H1 (cell line): ENCODE data around the gene ARF6. TPM values are rescaled to one million over a fixed set of nuclear protein-coding genes. Genes with fewer than 3 reads are reported as not detected.

Experiments
- CTCF ChIA-PET: fragments of 300-600 bp; sonication (Branson Sonifier 250); formaldehyde crosslinking; loops from one replicate; lab custom pipeline; 2021; ENCODE audit not compliant: partially characterized antibody; lab: Charles Lee
- POLR2A ChIA-PET: fragments of 300-600 bp; sonication (Branson Sonifier 250); formaldehyde crosslinking; loops from one replicate; lab custom pipeline; 2021; ENCODE audit warnings: inconsistent platforms; ENCODE audit not compliant: partially characterized antibody; lab: Charles Lee
- DNase-seq, 2 experiments: peaks; one replicate each; pipeline versions ENCODE4 v3.0.0 to v3.0.0-alpha.2; 2010 to 2022; ENCODE audit warnings: low spot score in 2 of 2, low read depth in 1 of 2, mixed read lengths in 1 of 2
- FAIRE-seq: peaks from 2 replicates; lab custom pipeline; 2011; peaks lifted over from hg19 to GRCh38; lab: Jason Lieb, UNC
- H2AFZ ChIP-seq: 2 replicates; pipeline ENCODE4 v1.8.1; 2012; ENCODE audit warnings: low read length, inconsistent platforms
- H2AK5ac ChIP-seq: 2 replicates; pipeline ENCODE4 v1.6.1; 2013; ENCODE audit warnings: low read depth, low read length
- H2BK120ac ChIP-seq: replicated peaks from 2 replicates; pipeline ENCODE3; 2013; ENCODE audit warnings: low read depth, low read length, inconsistent platforms
- H2BK12ac ChIP-seq: 2 replicates; pipeline ENCODE4 v1.6.1; 2013; ENCODE audit warnings: low read depth, low read length
- H2BK15ac ChIP-seq: 2 replicates; pipeline ENCODE4 v1.6.1; 2013; ENCODE audit warnings: low read length
- H2BK20ac ChIP-seq: 2 replicates; pipeline ENCODE4 v1.6.1; 2013; ENCODE audit warnings: low read length
- H2BK5ac ChIP-seq: 2 replicates; pipeline ENCODE4 v1.6.1; 2013; ENCODE audit warnings: low read depth, low read length
- H3K14ac ChIP-seq: 2 replicates; pipeline ENCODE4 v1.6.1; 2013; ENCODE audit warnings: inconsistent platforms; ENCODE audit not compliant: insufficient read length
- H3K18ac ChIP-seq: 2 replicates; pipeline ENCODE4 v1.6.1; 2013; ENCODE audit warnings: low read length; ENCODE audit errors: extremely low read depth
- H3K23ac ChIP-seq: 2 replicates; pipeline ENCODE4 v1.6.1; 2013; ENCODE audit warnings: inconsistent platforms; ENCODE audit not compliant: insufficient read length
- H3K23me2 ChIP-seq: 2 replicates; pipeline ENCODE4 v1.6.1; 2013; ENCODE audit warnings: low read depth, low read length
- H3K27ac ChIP-seq: 2 replicates; pipeline ENCODE4 v1.6.1; 2011; ENCODE audit warnings: low read depth, low read length, inconsistent platforms
- H3K27me3 ChIP-seq, 4 experiments: replicated peaks in 1 of 4; 1 replicate in 1 of 4; 2 replicates in 3 of 4; pipeline versions ENCODE4 v1.6.1 to v1.8.1; 2011 to 2013; ENCODE audit warnings: low read length in 3 of 4, mild to moderate bottlenecking in 3 of 4, inconsistent platforms in 2 of 4, mixed read lengths in 2 of 4, moderate library complexity in 1 of 4; ENCODE audit not compliant: control insufficient read depth in 3 of 4, insufficient read depth in 3 of 4; ENCODE audit errors: extremely low read depth in 1 of 4
- H3K36me3 ChIP-seq, 4 experiments: 2 replicates each; pipeline versions ENCODE4 v1.6.1 to v1.8.1; 2011 to 2013; ENCODE audit warnings: mild to moderate bottlenecking in 4 of 4, low read length in 3 of 4, moderate library complexity in 2 of 4, control low read depth in 1 of 4, inconsistent platforms in 1 of 4; ENCODE audit not compliant: insufficient read depth in 4 of 4, control insufficient read depth in 2 of 4
- H3K4ac ChIP-seq: replicated peaks from 2 replicates; pipeline ENCODE3; 2013; ENCODE audit warnings: low read length, low read depth, mixed read lengths, inconsistent platforms; ENCODE audit not compliant: insufficient read length
- H3K4me1 ChIP-seq, 4 experiments: replicated peaks in 1 of 4; 1 replicate in 1 of 4; 2 replicates in 3 of 4; pipeline versions ENCODE4 v1.6.1 to v1.8.1; 2011 to 2013; ENCODE audit warnings: low read length in 3 of 4, inconsistent platforms in 2 of 4, mixed read lengths in 1 of 4; ENCODE audit not compliant: insufficient read depth in 4 of 4, control insufficient read depth in 3 of 4
- H3K4me2 ChIP-seq, 2 experiments: 2 replicates each; pipeline versions ENCODE4 v1.6.1 to v1.8.1; 2011 to 2013; ENCODE audit warnings: low read depth in 2 of 2, low read length in 2 of 2, control low read depth in 1 of 2, inconsistent platforms in 1 of 2, mild to moderate bottlenecking in 1 of 2; ENCODE audit not compliant: insufficient read depth in 1 of 2
- H3K4me3 ChIP-seq, 4 experiments: fragments of 200-600, 300-600 bp in 1 of 4; sonication (generic), shearing (Covaris generic), sonication (Bioruptor Twin) in 1 of 4; 2 replicates each; pipeline versions ENCODE4 v1.5.1 to v1.8.1; 2011 to 2016; ENCODE audit warnings: low read length in 4 of 4, low read depth in 3 of 4, control low read depth in 2 of 4, inconsistent platforms in 2 of 4, mild to moderate bottlenecking in 2 of 4, mixed read lengths in 1 of 4, moderate library complexity in 1 of 4; ENCODE audit not compliant: insufficient read depth in 2 of 4; ENCODE audit errors: extremely low read depth in 1 of 4
- H3K56ac ChIP-seq: replicated peaks from 2 replicates; pipeline ENCODE3; 2013; ENCODE audit warnings: low read depth, mild to moderate bottlenecking, mixed read lengths, low read length, inconsistent platforms; ENCODE audit not compliant: insufficient read length
- H3K79me1 ChIP-seq: 2 replicates; pipeline ENCODE4 v1.6.1; 2013; ENCODE audit warnings: low read depth, low read length, control low read depth
- H3K79me2 ChIP-seq, 2 experiments: 2 replicates each; pipeline versions ENCODE4 v1.6.1 to v1.8.1; 2012 to 2013; ENCODE audit warnings: low read length in 2 of 2, mild to moderate bottlenecking in 2 of 2, inconsistent platforms in 1 of 2; ENCODE audit not compliant: insufficient read depth in 2 of 2, control insufficient read depth in 1 of 2
- H3K9ac ChIP-seq, 4 experiments: replicated peaks in 1 of 4; 1 replicate in 1 of 4; 2 replicates in 3 of 4; pipeline versions ENCODE4 v1.6.1 to v1.8.1; 2011 to 2013; ENCODE audit warnings: low read depth in 3 of 4, low read length in 3 of 4, control low read depth in 2 of 4, mild to moderate bottlenecking in 2 of 4, moderate library complexity in 2 of 4, inconsistent platforms in 1 of 4; ENCODE audit errors: extremely low read depth in 1 of 4
- H3K9me3 ChIP-seq, 2 experiments: 2 replicates each; pipeline versions ENCODE4 v1.6.1 to v1.8.1; 2012 to 2013; ENCODE audit warnings: mild to moderate bottlenecking in 2 of 2, moderate library complexity in 2 of 2, control low read depth in 1 of 2, inconsistent platforms in 1 of 2, low read depth in 1 of 2, low read length in 1 of 2, mixed read lengths in 1 of 2; ENCODE audit not compliant: insufficient read depth in 2 of 2
- H4K20me1 ChIP-seq, 2 experiments: replicated peaks in 1 of 2; 2 replicates each; pipeline versions ENCODE3 to v1.8.1; 2011 to 2013; ENCODE audit warnings: inconsistent platforms in 2 of 2, low read length in 2 of 2, mild to moderate bottlenecking in 1 of 2; ENCODE audit not compliant: insufficient read depth in 2 of 2, control insufficient read depth in 1 of 2
- H4K5ac ChIP-seq: 2 replicates; pipeline ENCODE4 v1.6.1; 2013; ENCODE audit warnings: low read length, low read depth, mixed read lengths, inconsistent platforms; ENCODE audit not compliant: insufficient read length
- H4K8ac ChIP-seq: 2 replicates; pipeline ENCODE4 v1.8.0; 2013; ENCODE audit warnings: mild to moderate bottlenecking, moderate library complexity, low read length, inconsistent platforms; ENCODE audit not compliant: insufficient read depth; ENCODE audit errors: extremely low read depth
- H4K91ac ChIP-seq: replicated peaks from 2 replicates; pipeline ENCODE3; 2013; ENCODE audit warnings: low read length, mixed read lengths, inconsistent platforms; ENCODE audit not compliant: insufficient read length
- ATF2 ChIP-seq: IDR thresholded peaks from 2 replicates; pipeline ENCODE4 v1.6.1; 2012; ENCODE audit warnings: low read length, inconsistent platforms
- E2F6 ChIP-seq: IDR thresholded peaks from 2 replicates; pipeline ENCODE4 v1.6.1; 2012; ENCODE audit warnings: inconsistent platforms
- KDM5A ChIP-seq: fragments of 200-600 bp; IDR thresholded peaks from 2 replicates; pipeline ENCODE4 v1.7.1; 2012; ENCODE audit warnings: mild to moderate bottlenecking, low read length, inconsistent platforms, mixed read lengths
- NRF1 ChIP-seq: IDR thresholded peaks from 2 replicates; pipeline ENCODE4 v1.6.1; 2011; ENCODE audit warnings: mild to moderate bottlenecking, low read depth, low read length, improper control_type of control experiment
- RNF2 ChIP-seq: fragments of 200-900, 300-1000 bp; sonication (generic); IDR thresholded peaks from 2 replicates; pipeline ENCODE4 v1.7.1; 2016; ENCODE audit warnings: borderline replicate concordance, low read depth, mild to moderate bottlenecking, antibody characterized with exemption, low read length; ENCODE audit not compliant: poor library complexity, severe bottlenecking; ENCODE audit errors: missing control alignments
- SIN3A ChIP-seq, 2 experiments: IDR thresholded peaks in 1 of 2; conservative IDR thresholded peaks in 1 of 2; 2 replicates each; pipeline ENCODE4 v1.6.1; 2011 to 2012; ENCODE audit warnings: low read length in 2 of 2, improper control_type of control experiment in 1 of 2, low read depth in 1 of 2, mild to moderate bottlenecking in 1 of 2
- TAF1 ChIP-seq: IDR thresholded peaks from 2 replicates; pipeline ENCODE4 v1.6.1; 2011; ENCODE audit warnings: mild to moderate bottlenecking, low read depth, low read length
- USF2 ChIP-seq: IDR thresholded peaks from 2 replicates; pipeline ENCODE4 v1.6.1; 2011; ENCODE audit warnings: low read length, improper control_type of control experiment
- WGBS, 2 experiments: shearing (Covaris generic) in 1 of 2; methylation state at CpG; one replicate each; pipeline versions ENCODE4 v1.1.6 to v1.1.7; 2013 to 2015; ENCODE audit warnings: low lambda C conversion rate in 2 of 2, mixed read lengths in 2 of 2, inconsistent platforms in 1 of 2, low coverage in 1 of 2, missing lambda C conversion rate in 1 of 2; ENCODE audit not compliant: insufficient replicate concordance in 2 of 2, insufficient coverage in 1 of 2, insufficient read length in 1 of 2; ENCODE audit errors: extremely low coverage in 1 of 2, missing lambda C conversion rate in 1 of 2; 5-methylcytosine and 5-hydroxymethylcytosine counted together
- polyA plus RNA-seq, 7 experiments: library from polyadenylated mRNA; depleted of rRNA in 3 of 7; stranded (reverse) in 5 of 7; unstranded in 2 of 7; fragments of >200 nt in 5 of 7; fragments of 200-250 nt in 2 of 7; gene quantifications; 1 replicate in 5 of 7; 2 replicates in 1 of 7; 4 replicates in 1 of 7; pipeline versions ENCODE4 v1.2.1 to v1.2.3, GENCODE V29; 2011 to 2013; ENCODE audit warnings: missing spikeins in 2 of 7, mixed read lengths in 2 of 7
- total RNA-seq: library from RNA; stranded (reverse); fragmentation: NEBNext Ultra II Directional; extraction: Animal tissue kit (Norgen Biotek cat#: 25700); gene quantifications from 2 replicates; pipeline ENCODE4 v1.2.1, GENCODE V29; 2021

The ARF6 gene
- total and polyA plus RNA-seq, 2 of the 8 experiments (the other 6 are each of a cell fraction or from before 2014, with no cell fraction given) = 17.2 to 56.7 TPM

GRCh38 chr14:49849213-49849847 is 43.6 kb upstream of the ARF6 start:
- peaks cover 2% of the 10 kb centered on the region; the same call in 1 of the 2 replicates for H3K23me2 ChIP-seq
- no peak overlapping the region for H4K91ac ChIP-seq
- no peak overlapping the region for H3K9ac ChIP-seq
- ChIA-PET POLR2A (interaction anchor here (2.5 kb wide), 1 partner anchor 13 kb away, joined by 7 read pairs; no protein-coding TSS in a partner anchor), CTCF (interaction anchor here (5.9 kb wide), 1 partner anchor 12 kb away, joined by 79 read pairs; no protein-coding TSS in a partner anchor)
- no peak overlapping the region for H2AK5ac ChIP-seq
- no peak overlapping the region for H2BK12ac ChIP-seq
- no peaks in the 10 kb centered on the region for H3K4me1 ChIP-seq
- peaks cover 6 to 37% (median 19%) of the 10 kb centered on the region in 4 experiments; a peak in 7 of 8 replicates for H3K36me3 ChIP-seq
- H2AFZ ChIP-seq = no peak overlapping the region
- H3K79me2 ChIP-seq = peaks cover 4 to 26% of the 10 kb centered on the region in 2 experiments; a peak in 2 of 4 replicates
- H3K9me3 ChIP-seq = no peaks in the 10 kb centered on the region; a peak in 1 of 4 replicates
- no peak overlapping the region for H3K14ac ChIP-seq
- no peak overlapping the region for H2BK20ac ChIP-seq
- no peak overlapping the region for H3K18ac ChIP-seq
- H3K56ac ChIP-seq = no peak overlapping the region
- no peak for DNase-seq
- 94% methylated on average over 1 of the region's 1 CpG; no CpG with 5 or more reads in 1 of the 2 experiments for WGBS, 2 experiments
- no peaks in the 10 kb centered on the region for H4K20me1 ChIP-seq
- no peak overlapping the region for H4K5ac ChIP-seq
- no peak overlapping the region for H4K8ac ChIP-seq
- no peak overlapping the region for H3K27ac ChIP-seq
- no peak overlapping the region for H2BK120ac ChIP-seq
- H3K79me1 ChIP-seq = no peaks in the 10 kb centered on the region
- no peak overlapping the region for H3K4me2 ChIP-seq
- no peaks in the 10 kb centered on the region for H3K27me3 ChIP-seq
- no peak overlapping the region for H3K4me3 ChIP-seq
- H3K23ac ChIP-seq = no peak overlapping the region
- no peak for FAIRE-seq
- H3K4ac ChIP-seq = no peak overlapping the region
- no peak overlapping the region for H2BK15ac ChIP-seq
- H2BK5ac ChIP-seq = no peak overlapping the region
- TF ChIP-seq NRF1 (no peak), USF2 (no peak), RNF2 (no peak), KDM5A (no peak), SIN3A (conservative IDR thresholded peaks at IDR 0.05 in 1 of 2, IDR thresholded peaks at IDR 0.05 in 1 of 2; ENCODE audit: low read depth in 1 of 2, low read length in 2 of 2) (no peak), ATF2 (no peak), TAF1 (no peak), E2F6 (no peak)
